ACC112 (cell line): ENCODE data around the gene KRTAP1-3.

ENCODE experiments used
- H2AFZ ChIP-seq: fragments of 200-600 bp; sonication (generic); one replicate; pipeline ENCODE4 v1.6.0; 2017; ENCODE audit warnings: antibody characterized with exemption, low read length; ENCODE audit not compliant: unreplicated experiment
- H3K27ac ChIP-seq: fragments of 200-600 bp; sonication (generic); 2 replicates; pipeline ENCODE4 v1.5.1; 2014; ENCODE audit warnings: low read depth, mild to moderate bottlenecking, antibody characterized with exemption, low read length, moderate library complexity
- H3K27me3 ChIP-seq: fragments of 200-600 bp; sonication (generic); 2 replicates; pipeline ENCODE4 v1.6.1; 2014; ENCODE audit warnings: mild to moderate bottlenecking, antibody characterized with exemption, low read length, moderate library complexity, mixed read lengths; ENCODE audit not compliant: insufficient read depth
- H3K36me3 ChIP-seq: fragments of 200-600 bp; sonication (generic); 2 replicates; pipeline ENCODE4 v1.6.1; 2016; ENCODE audit warnings: mild to moderate bottlenecking, antibody characterized with exemption, low read length, moderate library complexity, mixed read lengths; ENCODE audit not compliant: insufficient read depth
- H3K4me1 ChIP-seq: fragments of 200-600 bp; sonication (generic); one replicate; pipeline ENCODE4 v1.6.1; 2016; ENCODE audit warnings: low read length, mixed read lengths; ENCODE audit not compliant: insufficient read depth, unreplicated experiment, control insufficient read depth
- H3K4me3 ChIP-seq: fragments of 200-600 bp; sonication (generic); 2 replicates; pipeline ENCODE4 v1.5.1; 2014; ENCODE audit warnings: mild to moderate bottlenecking, low read depth, low read length
- H3K79me2 ChIP-seq: fragments of 200-600 bp; sonication (generic); one replicate; pipeline ENCODE4 v1.6.0; 2016; ENCODE audit warnings: low read length; ENCODE audit not compliant: control insufficient read depth, unreplicated experiment, insufficient read depth

The KRTAP1-3 gene

DNA sequence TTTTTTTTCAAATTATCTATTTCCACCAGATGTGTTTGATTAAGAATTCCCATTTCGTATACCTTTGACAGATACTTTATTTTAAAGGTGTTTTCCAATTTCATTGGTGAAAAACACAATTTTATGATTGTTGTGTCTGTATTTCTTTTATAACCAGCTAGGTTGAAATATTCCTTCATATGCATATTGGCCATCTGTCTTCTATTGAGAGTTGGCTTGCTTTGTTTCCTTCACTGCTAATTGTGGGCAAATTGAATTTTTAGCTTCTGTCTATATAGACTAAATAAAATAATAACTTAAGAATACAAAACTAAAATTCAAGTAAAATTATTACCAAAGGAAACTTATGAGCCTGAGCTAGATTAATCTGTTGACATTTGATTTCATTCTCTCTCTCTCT lies 39.6 kb downstream of the KRTAP1-3 start:
- Histone ChIP-seq H3K4me1 (no peaks in the 10 kb centered on the region), H3K4me3 (no peak overlapping the region), H3K36me3 (no peaks in the 10 kb centered on the region), H3K27ac (no peak overlapping the region), H2AFZ (no peak overlapping the region), H3K27me3 (no peaks in the 10 kb centered on the region), H3K79me2 (no peaks in the 10 kb centered on the region)

GRCh38 chr17:40993839-40994238 lies 40.8 kb downstream of the KRTAP1-3 start, which contains the start of gene KRTAP3-3:
Gene KRTAP3-3 (minus strand): TSS chr17:40994164. CDS start chr17:40994097, 67 bp downstream.
- Histone ChIP-seq H2AFZ (no peak within 1 kb of the TSS), H3K27ac (no peak within 1 kb of the TSS), H3K79me2 (no peaks in the 10 kb centered on the region), H3K4me1 (no peaks in the 10 kb centered on the region), H3K36me3 (no peaks in the 10 kb centered on the region), H3K27me3 (no peaks in the 10 kb centered on the region), H3K4me3 (no peak within 1 kb of the TSS)

GRCh38 chr17:40993084-40993483 lies 41.6 kb downstream of the KRTAP1-3 start:
- no peaks in the 10 kb centered on the region for H3K27me3 ChIP-seq
- H3K79me2 ChIP-seq = no peaks in the 10 kb centered on the region
- H2AFZ ChIP-seq = no peak overlapping the region
- H3K36me3 ChIP-seq = no peaks in the 10 kb centered on the region
- H3K27ac ChIP-seq = no peak overlapping the region
- no peak overlapping the region for H3K4me3 ChIP-seq
- H3K4me1 ChIP-seq = no peaks in the 10 kb centered on the region

DNA sequence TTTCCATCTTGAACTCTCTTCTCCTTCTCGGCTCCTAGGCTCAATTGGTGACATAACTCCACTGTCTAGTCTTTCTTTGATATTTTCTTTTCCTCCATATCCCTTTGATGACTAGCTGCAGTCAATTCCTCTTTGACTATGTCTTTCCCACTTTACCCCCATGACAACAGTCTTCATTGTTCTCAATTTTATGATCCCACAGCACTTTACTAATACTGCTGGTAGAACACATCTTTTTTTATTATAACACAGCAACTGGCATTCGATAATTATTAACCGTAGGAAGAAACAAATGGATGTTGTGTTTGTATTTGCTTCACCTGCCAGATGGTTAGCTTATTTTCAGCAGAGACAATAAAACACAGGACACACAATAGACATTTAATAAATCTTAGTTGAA lies 42.0 kb downstream of the KRTAP1-3 start:
- H3K4me1 ChIP-seq = no peaks in the 10 kb centered on the region
- no peaks in the 10 kb centered on the region for H3K27me3 ChIP-seq
- H3K36me3 ChIP-seq = no peaks in the 10 kb centered on the region
- no peaks in the 10 kb centered on the region for H3K79me2 ChIP-seq
- H3K4me3 ChIP-seq = no peak overlapping the region
- H3K27ac ChIP-seq = no peak overlapping the region
- no peak overlapping the region for H2AFZ ChIP-seq

DNA sequence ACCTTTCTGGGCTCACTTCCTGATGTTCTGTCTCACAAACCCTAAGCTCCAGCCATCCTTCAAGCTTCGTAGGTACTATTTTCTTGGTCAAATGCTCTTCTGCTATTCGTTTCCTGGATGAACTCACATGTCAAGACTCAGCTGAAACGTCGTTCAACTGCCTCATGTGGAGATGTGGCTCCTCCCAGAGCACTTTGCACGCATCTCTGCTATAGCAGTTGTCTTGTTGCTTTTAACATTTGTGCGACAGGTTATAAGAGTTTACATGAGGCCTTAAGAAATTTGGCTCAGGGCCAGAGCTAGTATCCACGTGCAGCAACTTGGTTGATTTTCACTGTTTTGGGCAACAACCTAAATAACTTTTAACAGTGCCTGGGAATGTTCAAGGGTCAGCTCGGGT lies 47.8 kb downstream of the KRTAP1-3 start:
- no peaks in the 10 kb centered on the region for H3K79me2 ChIP-seq
- H3K27me3 ChIP-seq = no peaks in the 10 kb centered on the region
- no peak overlapping the region for H2AFZ ChIP-seq
- no peaks in the 10 kb centered on the region for H3K36me3 ChIP-seq
- no peak overlapping the region for H3K4me3 ChIP-seq
- H3K4me1 ChIP-seq = no peaks in the 10 kb centered on the region
- H3K27ac ChIP-seq = no peak overlapping the region

DNA sequence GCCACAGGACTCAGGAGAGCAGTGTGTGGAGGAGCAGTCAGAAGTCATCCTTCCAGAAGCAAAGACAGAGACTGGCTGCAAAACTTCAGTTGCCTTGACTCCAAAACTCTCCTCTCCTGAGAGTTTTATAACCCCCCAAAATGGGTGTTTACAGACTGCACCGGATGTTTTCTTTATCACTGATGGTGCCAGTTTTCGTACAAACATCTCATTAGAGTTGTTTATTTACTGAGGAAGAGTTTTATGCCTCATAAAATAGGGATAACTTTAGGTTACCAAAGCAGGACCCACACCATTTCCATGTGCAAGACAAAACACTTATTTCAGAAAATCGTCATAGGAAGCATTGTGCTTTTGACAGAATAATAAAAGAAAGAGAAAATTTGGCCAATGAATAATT lies 50.4 kb downstream of the KRTAP1-3 start, which contains the start of gene KRT40:
Gene KRT40, minus strand, starts transcription at position 101 of the 400 bp plus-strand sequence. Its CDS starts 53 bp downstream, at position 48.
- Histone ChIP-seq H3K27ac (no peak within 1 kb of the TSS), H3K79me2 (no peaks in the 10 kb centered on the region), H2AFZ (no peak within 1 kb of the TSS), H3K27me3 (no peaks in the 10 kb centered on the region), H3K4me3 (no peak within 1 kb of the TSS), H3K36me3 (no peaks in the 10 kb centered on the region), H3K4me1 (no peaks in the 10 kb centered on the region)
